H9 (cell line): ENCODE results near the gene ANKIB1. TPM values are rescaled to one million over a fixed set of nuclear protein-coding genes. Genes with fewer than 3 reads are reported as not detected.

Experiments used
- DNase-seq: peaks from one replicate; pipeline ENCODE4 v3.0.0-alpha.2; 2017
- H2AFZ ChIP-seq: one replicate; pipeline ENCODE4 v1.6.1; 2013; ENCODE audit warnings: mild to moderate bottlenecking, low read length, control low read depth, moderate library complexity
- H2AK5ac ChIP-seq: 2 replicates; pipeline ENCODE4 v1.6.1; 2013; ENCODE audit warnings: low read length, control low read depth, mixed read lengths; ENCODE audit not compliant: insufficient read length
- H2BK120ac ChIP-seq: one replicate; pipeline ENCODE4 v1.6.1; 2013; ENCODE audit warnings: low read depth, mild to moderate bottlenecking, low read length, control low read depth, inconsistent platforms; ENCODE audit not compliant: poor library complexity, severe bottlenecking
- H2BK12ac ChIP-seq: 2 replicates; pipeline ENCODE4 v1.6.1; 2013; ENCODE audit warnings: low read length, control low read depth, mixed read lengths, low read depth; ENCODE audit not compliant: insufficient read length
- H2BK15ac ChIP-seq: 2 replicates; pipeline ENCODE4 v1.6.1; 2013; ENCODE audit warnings: low read depth, low read length, control low read depth
- H2BK20ac ChIP-seq: one replicate; pipeline ENCODE4 v1.6.1; 2013; ENCODE audit warnings: low read depth, mild to moderate bottlenecking, low read length, control low read depth, inconsistent platforms; ENCODE audit not compliant: poor library complexity, severe bottlenecking
- H2BK5ac ChIP-seq: 2 replicates; pipeline ENCODE4 v1.6.1; 2013; ENCODE audit warnings: low read length, control low read depth, mixed read lengths; ENCODE audit not compliant: insufficient read length
- H3K14ac ChIP-seq: 2 replicates; pipeline ENCODE4 v1.6.1; 2013; ENCODE audit warnings: low read length, control low read depth; ENCODE audit not compliant: insufficient read depth
- H3K18ac ChIP-seq: 2 replicates; pipeline ENCODE4 v1.6.1; 2013; ENCODE audit warnings: low read depth, mild to moderate bottlenecking, mixed read lengths, low read length, control low read depth; ENCODE audit not compliant: insufficient read length
- H3K23ac ChIP-seq: 2 replicates; pipeline ENCODE4 v1.6.1; 2013; ENCODE audit warnings: low read length, control low read depth, mixed read lengths, low read depth; ENCODE audit not compliant: insufficient read length
- H3K23me2 ChIP-seq: 2 replicates; pipeline ENCODE4 v1.6.1; 2013; ENCODE audit warnings: low read depth, mild to moderate bottlenecking, mixed read lengths, low read length, control low read depth; ENCODE audit not compliant: insufficient read length, poor library complexity, severe bottlenecking
- H3K27ac ChIP-seq: 2 replicates; pipeline ENCODE4 v1.5.1; 2013; ENCODE audit warnings: low read length, control low read depth, mixed read lengths, low read depth; ENCODE audit not compliant: insufficient read length
- H3K27me3 ChIP-seq: 2 replicates; pipeline ENCODE4 v1.6.1; 2013; ENCODE audit warnings: low read length, control low read depth, inconsistent platforms; ENCODE audit not compliant: insufficient read depth
- H3K4ac ChIP-seq: 2 replicates; pipeline ENCODE4 v1.6.1; 2013; ENCODE audit warnings: low read depth, mild to moderate bottlenecking, control low read depth, inconsistent platforms, low read length, moderate library complexity
- H3K4me1 ChIP-seq: 2 replicates; pipeline ENCODE4 v1.6.1; 2013; ENCODE audit warnings: low read length, control low read depth, inconsistent platforms; ENCODE audit not compliant: insufficient read depth
- H3K4me2 ChIP-seq: 2 replicates; pipeline ENCODE4 v1.6.1; 2013; ENCODE audit warnings: low read length, control low read depth, mixed read lengths; ENCODE audit not compliant: insufficient read length, insufficient read depth
- H3K56ac ChIP-seq: 2 replicates; pipeline ENCODE4 v1.6.1; 2013; ENCODE audit warnings: low read depth, mild to moderate bottlenecking, mixed read lengths, low read length, control low read depth; ENCODE audit not compliant: insufficient read length
- H3K79me1 ChIP-seq: 2 replicates; pipeline ENCODE4 v1.6.1; 2013; ENCODE audit warnings: low read depth, mild to moderate bottlenecking, moderate library complexity, low read length, control low read depth, inconsistent platforms; ENCODE audit not compliant: insufficient read depth, poor library complexity, severe bottlenecking
- H3K79me2 ChIP-seq: 2 replicates; pipeline ENCODE4 v1.6.1; 2013; ENCODE audit warnings: low read length, control low read depth, inconsistent platforms; ENCODE audit not compliant: insufficient read depth
- H3K9ac ChIP-seq: 2 replicates; pipeline ENCODE4 v1.6.1; 2013; ENCODE audit warnings: low read length, control low read depth, mixed read lengths; ENCODE audit not compliant: insufficient read length; ENCODE audit errors: extremely low read depth
- H3K9me3 ChIP-seq: one replicate; pipeline ENCODE4 v1.6.1; 2013; ENCODE audit warnings: low read depth, low read length, inconsistent platforms; ENCODE audit not compliant: control insufficient read depth
- H3T11ph ChIP-seq: one replicate; pipeline ENCODE4 v1.6.1; 2013; ENCODE audit warnings: mild to moderate bottlenecking, low read length, control low read depth, inconsistent platforms
- H4K20me1 ChIP-seq: one replicate; pipeline ENCODE4 v1.6.1; 2013; ENCODE audit not compliant: control insufficient read depth, insufficient read length, insufficient read depth
- H4K5ac ChIP-seq: 2 replicates; pipeline ENCODE4 v1.6.1; 2013; ENCODE audit warnings: low read depth, mild to moderate bottlenecking, mixed read lengths, low read length, control low read depth; ENCODE audit not compliant: insufficient read length
- H4K8ac ChIP-seq: replicated peaks from 2 replicates; pipeline ENCODE4 v1.6.1; 2013; ENCODE audit warnings: low read length, control low read depth, mixed read lengths, low read depth; ENCODE audit not compliant: insufficient read length
- H4K91ac ChIP-seq: 2 replicates; pipeline ENCODE4 v1.6.1; 2013; ENCODE audit warnings: low read depth, mild to moderate bottlenecking, moderate library complexity, mixed read lengths, low read length, control low read depth; ENCODE audit not compliant: insufficient read length
- H3K27ac Mint-ChIP-seq, 3 experiments: 2 replicates in 2 of 3; 3 replicates in 1 of 3; pipeline ENCODE4 v1.8.0; 2020 to 2021; ENCODE audit warnings: mixed read lengths in 3 of 3, mild to moderate bottlenecking in 1 of 3, moderate library complexity in 1 of 3
- H3K27me3 Mint-ChIP-seq: 2 replicates; pipeline ENCODE4 v1.8.0; 2021; ENCODE audit warnings: low read depth, mild to moderate bottlenecking, moderate library complexity, mixed read lengths
- H3K36me3 Mint-ChIP-seq, 3 experiments: 2 replicates in 2 of 3; 3 replicates in 1 of 3; pipeline ENCODE4 v1.8.0; 2020 to 2021; ENCODE audit warnings: low read depth in 3 of 3, mixed read lengths in 3 of 3; ENCODE audit not compliant: insufficient read depth in 1 of 3
- H3K4me1 Mint-ChIP-seq, 2 experiments: 2 replicates each; pipeline ENCODE4 v1.8.0; 2020; ENCODE audit warnings: mixed read lengths in 2 of 2
- H3K4me3 Mint-ChIP-seq, 2 experiments: 2 replicates in 1 of 2; 3 replicates in 1 of 2; pipeline ENCODE4 v1.8.0; 2020 to 2021; ENCODE audit warnings: mild to moderate bottlenecking in 2 of 2, mixed read lengths in 2 of 2, moderate library complexity in 1 of 2
- H3K9me3 Mint-ChIP-seq, 2 experiments: 2 replicates in 1 of 2; 3 replicates in 1 of 2; pipeline ENCODE4 v1.8.0; 2020; ENCODE audit warnings: mild to moderate bottlenecking in 2 of 2, mixed read lengths in 2 of 2, moderate library complexity in 1 of 2
- CTCF ChIP-seq: fragments of 200-600 bp; sonication (generic); conservative IDR thresholded peaks from 3 replicates; pipeline ENCODE4 v1.8.0; 2021; ENCODE audit warnings: antibody characterized with exemption, mild to moderate bottlenecking
- WGBS: extraction: QIAGEN DNeasy Blood & Tissue Kit; methylation state at CpG from one replicate; pipeline ENCODE4 v1.1.7; 2013; ENCODE audit warnings: missing lambda C conversion rate, low lambda C conversion rate, mixed read lengths; ENCODE audit not compliant: insufficient read length; ENCODE audit errors: extremely low coverage; 5-methylcytosine and 5-hydroxymethylcytosine counted together
- total RNA-seq: library from RNA; stranded (reverse); gene quantifications from 2 replicates; pipeline ENCODE4 v1.2.1, GENCODE V29; 2021

The ANKIB1 gene
- total RNA-seq, 1 experiment from 2014 or later = 42.0 TPM

- no peaks in the 10 kb centered on the region for H3K23me2 ChIP-seq
- no peaks in the 10 kb centered on the region for H3K9me3 ChIP-seq
- no CpG with 5 or more reads among the region's 1 CpG for WGBS
- no peak overlapping the region for H2AFZ ChIP-seq
- H4K5ac ChIP-seq = no peak overlapping the region
- no peak overlapping the region for H2BK12ac ChIP-seq
- H3K9me3 Mint-ChIP-seq = no peaks in the 10 kb centered on the region
- no peak overlapping the region for H3K56ac ChIP-seq
- H2BK5ac ChIP-seq = no peak overlapping the region
- H3K79me1 ChIP-seq = no peaks in the 10 kb centered on the region
- no peaks in the 10 kb centered on the region for H3K4me1 Mint-ChIP-seq
- H2BK120ac ChIP-seq = no peak overlapping the region
- H3K18ac ChIP-seq = no peak overlapping the region
- no peaks in the 10 kb centered on the region for H3K4me1 ChIP-seq
- no peak overlapping the region for H3K4me2 ChIP-seq
- H3K27me3 ChIP-seq = no peaks in the 10 kb centered on the region
- DNase-seq = no peak
- H3K9ac ChIP-seq = no peak overlapping the region
- no peaks in the 10 kb centered on the region for H3K27me3 Mint-ChIP-seq
- no peak overlapping the region for H3K14ac ChIP-seq
- peaks cover 5 to 34% (median 9%) of the 10 kb centered on the region in 3 experiments; a peak in 6 of 7 replicates for H3K36me3 Mint-ChIP-seq
- no peaks in the 10 kb centered on the region for H3K79me2 ChIP-seq
- no peak overlapping the region for H3K23ac ChIP-seq
- no peak overlapping the region for H3K27ac ChIP-seq
- H3T11ph ChIP-seq = no peak overlapping the region
- no peak overlapping the region for H4K8ac ChIP-seq
- no peak overlapping the region for H3K27ac Mint-ChIP-seq
- no peak overlapping the region for H3K4ac ChIP-seq
- no peak overlapping the region for H4K91ac ChIP-seq
- no peak overlapping the region for H2BK15ac ChIP-seq
- no peak for TF ChIP-seq CTCF
- H4K20me1 ChIP-seq = no peaks in the 10 kb centered on the region
- H2BK20ac ChIP-seq = no peak overlapping the region
- H3K4me3 Mint-ChIP-seq = no peak overlapping the region
- H2AK5ac ChIP-seq = no peak overlapping the region
Observed at GRCh38 chr7:92354214-92354613, 108.4 kb downstream of the ANKIB1 start.
